ENCODE results near the gene ZNF462. TPM values are rescaled to one million over a fixed set of nuclear protein-coding genes. Genes with fewer than 3 reads are reported as not detected.

ZNF462 gene
- total RNA-seq, 6 experiments from 2014 or later: 0.93 to 4.0 (median 2.9) TPM

- Histone ChIP-seq H3K27ac (no peak overlapping the region), H3K27me3 (no peaks in the 10 kb centered on the region), H3K4me3 (no peak overlapping the region), H3K4me1 (no peaks in the 10 kb centered on the region), H3K9me3 (no peaks in the 10 kb centered on the region), H3K36me3 (no peaks in the 10 kb centered on the region)
- DNase-seq (no peak), ATAC-seq (no peak)
- TF ChIP-seq CTCF (IDR thresholded peaks at IDR 0.05) (no peak), POLR2A (IDR thresholded peaks at IDR 0.05) (no peak)
- intact Hi-C loops (cut with DNase I): no loop called here
- 21% methylated on average over 1 of the region's 1 CpG for WGBS (ENCODE audit: insufficient coverage, low coverage, low lambda C conversion rate, missing lambda C conversion rate)
These were observed 42.1 kb upstream of the ZNF462 start for GRCh38 chr9:106820866-106821265.

GRCh38 chr9:106828070-106828469, 34.9 kb upstream of the ZNF462 start:
- H3K27me3 ChIP-seq: no peaks in the 10 kb centered on the region
- intact Hi-C loops (cut with DNase I): no loop called here
- DNase-seq (no peak), ATAC-seq (peak in 2 of 4 donors; percentile 55 to 57)
- TF ChIP-seq CTCF (IDR thresholded peaks at IDR 0.05): no peak
- no peak for TF ChIP-seq POLR2A (IDR thresholded peaks at IDR 0.05)
- no peak overlapping the region for H3K4me3 ChIP-seq
- WGBS (ENCODE audit: insufficient coverage, low coverage, low lambda C conversion rate, missing lambda C conversion rate): 34% methylated on average over 3 of the region's 3 CpGs
- no peak overlapping the region for H3K27ac ChIP-seq
- no peaks in the 10 kb centered on the region for H3K36me3 ChIP-seq
- peaks cover 0 to 6% (median 0%) of the 10 kb centered on the region in 4 donors for H3K4me1 ChIP-seq
- H3K9me3 ChIP-seq: no peaks in the 10 kb centered on the region

DNA sequence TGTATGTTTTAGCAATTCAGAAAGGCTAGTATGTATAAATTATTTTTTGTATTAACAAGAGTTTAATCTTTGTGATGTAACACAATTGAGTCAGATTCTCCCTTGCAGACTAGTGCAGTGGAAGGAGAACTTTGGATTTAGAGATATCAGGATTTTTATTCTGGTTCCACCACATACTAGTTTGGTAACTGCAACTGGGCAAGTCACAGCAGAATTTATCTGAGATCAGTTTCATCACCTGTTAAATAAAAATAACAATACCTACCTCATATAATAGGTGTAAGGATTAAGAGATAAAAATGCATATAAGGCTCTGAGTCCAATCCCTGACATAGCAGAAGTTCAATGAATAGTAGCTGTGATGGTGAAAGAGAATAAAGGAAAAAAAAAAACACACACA, 34.0 kb upstream of the ZNF462 start:
- no peak for ATAC-seq
- no peaks in the 10 kb centered on the region for H3K36me3 ChIP-seq
- no peak for DNase-seq
- no peak overlapping the region for H3K27ac ChIP-seq
- no peak overlapping the region for H3K4me3 ChIP-seq
- no peaks in the 10 kb centered on the region for H3K27me3 ChIP-seq
- H3K4me1 ChIP-seq: peaks cover 0 to 6% (median 0%) of the 10 kb centered on the region in 4 donors
- intact Hi-C loops (cut with DNase I): no loop called here
- H3K9me3 ChIP-seq: no peaks in the 10 kb centered on the region
- TF ChIP-seq POLR2A (IDR thresholded peaks at IDR 0.05) (no peak), CTCF (IDR thresholded peaks at IDR 0.05) (no peak)

- 82% methylated on average over 2 of the region's 2 CpGs for WGBS (ENCODE audit: insufficient coverage, low coverage, low lambda C conversion rate, missing lambda C conversion rate)
- ATAC-seq (no peak), DNase-seq (no peak)
- Histone ChIP-seq H3K4me3 (no peak overlapping the region), H3K27ac (no peak overlapping the region), H3K4me1 (peaks cover 0 to 6% (median 0%) of the 10 kb centered on the region in 4 donors), H3K27me3 (no peaks in the 10 kb centered on the region), H3K9me3 (no peaks in the 10 kb centered on the region), H3K36me3 (no peaks in the 10 kb centered on the region)
- intact Hi-C loops (cut with DNase I): no loop called here
- TF ChIP-seq POLR2A (IDR thresholded peaks at IDR 0.05) (no peak), CTCF (IDR thresholded peaks at IDR 0.05) (no peak)
These were observed 33.1 kb upstream of the ZNF462 start for GRCh38 chr9:106829666-106830408.
